H9 (cell line): Measurements from ENCODE around the gene HASPIN. TPM values are rescaled to one million over a fixed set of nuclear protein-coding genes. Genes with fewer than 3 reads are reported as not detected.

Experiments used
- DNase-seq: peaks from one replicate; pipeline ENCODE4 v3.0.0-alpha.2; 2017
- H2AFZ ChIP-seq: one replicate; pipeline ENCODE4 v1.6.1; 2013; ENCODE audit warnings: mild to moderate bottlenecking, low read length, control low read depth, moderate library complexity
- H2AK5ac ChIP-seq: 2 replicates; pipeline ENCODE4 v1.6.1; 2013; ENCODE audit warnings: low read length, control low read depth, mixed read lengths; ENCODE audit not compliant: insufficient read length
- H2BK120ac ChIP-seq: one replicate; pipeline ENCODE4 v1.6.1; 2013; ENCODE audit warnings: low read depth, mild to moderate bottlenecking, low read length, control low read depth, inconsistent platforms; ENCODE audit not compliant: poor library complexity, severe bottlenecking
- H2BK12ac ChIP-seq: 2 replicates; pipeline ENCODE4 v1.6.1; 2013; ENCODE audit warnings: low read length, control low read depth, mixed read lengths, low read depth; ENCODE audit not compliant: insufficient read length
- H2BK15ac ChIP-seq: 2 replicates; pipeline ENCODE4 v1.6.1; 2013; ENCODE audit warnings: low read depth, low read length, control low read depth
- H2BK20ac ChIP-seq: one replicate; pipeline ENCODE4 v1.6.1; 2013; ENCODE audit warnings: low read depth, mild to moderate bottlenecking, low read length, control low read depth, inconsistent platforms; ENCODE audit not compliant: poor library complexity, severe bottlenecking
- H2BK5ac ChIP-seq: 2 replicates; pipeline ENCODE4 v1.6.1; 2013; ENCODE audit warnings: low read length, control low read depth, mixed read lengths; ENCODE audit not compliant: insufficient read length
- H3K14ac ChIP-seq: 2 replicates; pipeline ENCODE4 v1.6.1; 2013; ENCODE audit warnings: low read length, control low read depth; ENCODE audit not compliant: insufficient read depth
- H3K18ac ChIP-seq: 2 replicates; pipeline ENCODE4 v1.6.1; 2013; ENCODE audit warnings: low read depth, mild to moderate bottlenecking, mixed read lengths, low read length, control low read depth; ENCODE audit not compliant: insufficient read length
- H3K23ac ChIP-seq: 2 replicates; pipeline ENCODE4 v1.6.1; 2013; ENCODE audit warnings: low read length, control low read depth, mixed read lengths, low read depth; ENCODE audit not compliant: insufficient read length
- H3K23me2 ChIP-seq: 2 replicates; pipeline ENCODE4 v1.6.1; 2013; ENCODE audit warnings: low read depth, mild to moderate bottlenecking, mixed read lengths, low read length, control low read depth; ENCODE audit not compliant: insufficient read length, poor library complexity, severe bottlenecking
- H3K27ac ChIP-seq: 2 replicates; pipeline ENCODE4 v1.5.1; 2013; ENCODE audit warnings: low read length, control low read depth, mixed read lengths, low read depth; ENCODE audit not compliant: insufficient read length
- H3K27me3 ChIP-seq: 2 replicates; pipeline ENCODE4 v1.6.1; 2013; ENCODE audit warnings: low read length, control low read depth, inconsistent platforms; ENCODE audit not compliant: insufficient read depth
- H3K4ac ChIP-seq: 2 replicates; pipeline ENCODE4 v1.6.1; 2013; ENCODE audit warnings: low read depth, mild to moderate bottlenecking, control low read depth, inconsistent platforms, low read length, moderate library complexity
- H3K4me1 ChIP-seq: 2 replicates; pipeline ENCODE4 v1.6.1; 2013; ENCODE audit warnings: low read length, control low read depth, inconsistent platforms; ENCODE audit not compliant: insufficient read depth
- H3K4me2 ChIP-seq: 2 replicates; pipeline ENCODE4 v1.6.1; 2013; ENCODE audit warnings: low read length, control low read depth, mixed read lengths; ENCODE audit not compliant: insufficient read length, insufficient read depth
- H3K56ac ChIP-seq: 2 replicates; pipeline ENCODE4 v1.6.1; 2013; ENCODE audit warnings: low read depth, mild to moderate bottlenecking, mixed read lengths, low read length, control low read depth; ENCODE audit not compliant: insufficient read length
- H3K79me1 ChIP-seq: 2 replicates; pipeline ENCODE4 v1.6.1; 2013; ENCODE audit warnings: low read depth, mild to moderate bottlenecking, moderate library complexity, low read length, control low read depth, inconsistent platforms; ENCODE audit not compliant: insufficient read depth, poor library complexity, severe bottlenecking
- H3K79me2 ChIP-seq: 2 replicates; pipeline ENCODE4 v1.6.1; 2013; ENCODE audit warnings: low read length, control low read depth, inconsistent platforms; ENCODE audit not compliant: insufficient read depth
- H3K9ac ChIP-seq: 2 replicates; pipeline ENCODE4 v1.6.1; 2013; ENCODE audit warnings: low read length, control low read depth, mixed read lengths; ENCODE audit not compliant: insufficient read length; ENCODE audit errors: extremely low read depth
- H3K9me3 ChIP-seq: one replicate; pipeline ENCODE4 v1.6.1; 2013; ENCODE audit warnings: low read depth, low read length, inconsistent platforms; ENCODE audit not compliant: control insufficient read depth
- H3T11ph ChIP-seq: one replicate; pipeline ENCODE4 v1.6.1; 2013; ENCODE audit warnings: mild to moderate bottlenecking, low read length, control low read depth, inconsistent platforms
- H4K20me1 ChIP-seq: one replicate; pipeline ENCODE4 v1.6.1; 2013; ENCODE audit not compliant: control insufficient read depth, insufficient read length, insufficient read depth
- H4K5ac ChIP-seq: 2 replicates; pipeline ENCODE4 v1.6.1; 2013; ENCODE audit warnings: low read depth, mild to moderate bottlenecking, mixed read lengths, low read length, control low read depth; ENCODE audit not compliant: insufficient read length
- H4K8ac ChIP-seq: replicated peaks from 2 replicates; pipeline ENCODE4 v1.6.1; 2013; ENCODE audit warnings: low read length, control low read depth, mixed read lengths, low read depth; ENCODE audit not compliant: insufficient read length
- H4K91ac ChIP-seq: 2 replicates; pipeline ENCODE4 v1.6.1; 2013; ENCODE audit warnings: low read depth, mild to moderate bottlenecking, moderate library complexity, mixed read lengths, low read length, control low read depth; ENCODE audit not compliant: insufficient read length
- H3K27ac Mint-ChIP-seq, 3 experiments: 2 replicates in 2 of 3; 3 replicates in 1 of 3; pipeline ENCODE4 v1.8.0; 2020 to 2021; ENCODE audit warnings: mixed read lengths in 3 of 3, mild to moderate bottlenecking in 1 of 3, moderate library complexity in 1 of 3
- H3K27me3 Mint-ChIP-seq: 2 replicates; pipeline ENCODE4 v1.8.0; 2021; ENCODE audit warnings: low read depth, mild to moderate bottlenecking, moderate library complexity, mixed read lengths
- H3K36me3 Mint-ChIP-seq, 3 experiments: 2 replicates in 2 of 3; 3 replicates in 1 of 3; pipeline ENCODE4 v1.8.0; 2020 to 2021; ENCODE audit warnings: low read depth in 3 of 3, mixed read lengths in 3 of 3; ENCODE audit not compliant: insufficient read depth in 1 of 3
- H3K4me1 Mint-ChIP-seq, 2 experiments: 2 replicates each; pipeline ENCODE4 v1.8.0; 2020; ENCODE audit warnings: mixed read lengths in 2 of 2
- H3K4me3 Mint-ChIP-seq, 2 experiments: 2 replicates in 1 of 2; 3 replicates in 1 of 2; pipeline ENCODE4 v1.8.0; 2020 to 2021; ENCODE audit warnings: mild to moderate bottlenecking in 2 of 2, mixed read lengths in 2 of 2, moderate library complexity in 1 of 2
- H3K9me3 Mint-ChIP-seq, 2 experiments: 2 replicates in 1 of 2; 3 replicates in 1 of 2; pipeline ENCODE4 v1.8.0; 2020; ENCODE audit warnings: mild to moderate bottlenecking in 2 of 2, mixed read lengths in 2 of 2, moderate library complexity in 1 of 2
- WGBS: extraction: QIAGEN DNeasy Blood & Tissue Kit; methylation state at CpG from one replicate; pipeline ENCODE4 v1.1.7; 2013; ENCODE audit warnings: missing lambda C conversion rate, low lambda C conversion rate, mixed read lengths; ENCODE audit not compliant: insufficient read length; ENCODE audit errors: extremely low coverage; 5-methylcytosine and 5-hydroxymethylcytosine counted together
- total RNA-seq: library from RNA; stranded (reverse); gene quantifications from 2 replicates; pipeline ENCODE4 v1.2.1, GENCODE V29; 2021
- TF ChIP-seq, protein P1 (sequence below): fragments of 200-600 bp; sonication (generic); conservative IDR thresholded peaks from 3 replicates; pipeline ENCODE4 v1.8.0; 2021; ENCODE audit warnings: antibody characterized with exemption, mild to moderate bottlenecking

HASPIN gene
- total RNA-seq, 1 experiment from 2014 or later: 26.6 TPM

DNA sequence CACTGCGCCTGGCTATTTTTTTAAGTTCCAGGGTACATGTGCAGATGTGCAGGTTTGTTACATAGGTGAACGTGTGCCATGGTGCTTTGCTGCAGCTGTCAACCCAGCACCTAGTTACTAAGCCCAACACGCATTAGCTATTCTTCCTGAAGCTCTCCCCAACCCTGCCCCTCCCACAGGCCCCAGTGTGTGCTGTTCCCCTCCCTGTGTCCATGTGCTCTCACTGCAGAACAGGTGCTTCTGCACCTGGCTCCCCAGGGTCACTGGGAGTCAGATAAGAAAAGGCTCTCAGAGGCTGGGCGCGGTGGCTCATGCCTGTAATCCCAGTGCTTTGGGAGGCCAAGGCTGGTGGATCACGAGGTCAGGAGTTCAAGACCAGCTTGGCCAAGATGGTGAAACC is 6.2 kb downstream of the HASPIN start:
- Histone ChIP-seq H4K91ac (no peak overlapping the region), H3K27me3 (no peaks in the 10 kb centered on the region), H3K23me2 (no peaks in the 10 kb centered on the region), H3K79me1 (peaks cover 4% of the 10 kb centered on the region), H2AK5ac (no peak overlapping the region), H3K79me2 (peaks cover 8% of the 10 kb centered on the region; the same call in 1 of the 2 replicates), H3K56ac (no peak overlapping the region), H3K23ac (no peak overlapping the region), H3K4me2 (no peak overlapping the region), H3K14ac (no peak overlapping the region), H3K4ac (no peak overlapping the region), H2BK15ac (no peak overlapping the region), H3K27ac (no peak overlapping the region), H2BK120ac (no peak overlapping the region), H2BK5ac (no peak overlapping the region), H3K9me3 (no peaks in the 10 kb centered on the region), H3K18ac (no peak overlapping the region), H3K4me1 (no peaks in the 10 kb centered on the region; the same call in 1 of the 2 replicates), H3T11ph (no peak overlapping the region), H3K9ac (no peak overlapping the region), H4K20me1 (no peaks in the 10 kb centered on the region), H2AFZ (no peak overlapping the region), H2BK20ac (no peak overlapping the region), H4K8ac (no peak overlapping the region), H2BK12ac (no peak overlapping the region), H4K5ac (no peak overlapping the region)
- peaks cover 29 to 33% (median 32%) of the 10 kb centered on the region in 3 experiments; a peak in 6 of 7 replicates for H3K36me3 Mint-ChIP-seq
- H3K27ac Mint-ChIP-seq: peak overlapping the region in 1 of 3 experiments; percentile 70; a peak in 1 of 7 replicates
- WGBS: no CpG with 5 or more reads among the region's 6 CpGs
- H3K4me1 Mint-ChIP-seq: peaks cover 20% of the 10 kb centered on the region in 2 experiments
- H3K27me3 Mint-ChIP-seq: no peaks in the 10 kb centered on the region
- TF ChIP-seq, protein P1, sequence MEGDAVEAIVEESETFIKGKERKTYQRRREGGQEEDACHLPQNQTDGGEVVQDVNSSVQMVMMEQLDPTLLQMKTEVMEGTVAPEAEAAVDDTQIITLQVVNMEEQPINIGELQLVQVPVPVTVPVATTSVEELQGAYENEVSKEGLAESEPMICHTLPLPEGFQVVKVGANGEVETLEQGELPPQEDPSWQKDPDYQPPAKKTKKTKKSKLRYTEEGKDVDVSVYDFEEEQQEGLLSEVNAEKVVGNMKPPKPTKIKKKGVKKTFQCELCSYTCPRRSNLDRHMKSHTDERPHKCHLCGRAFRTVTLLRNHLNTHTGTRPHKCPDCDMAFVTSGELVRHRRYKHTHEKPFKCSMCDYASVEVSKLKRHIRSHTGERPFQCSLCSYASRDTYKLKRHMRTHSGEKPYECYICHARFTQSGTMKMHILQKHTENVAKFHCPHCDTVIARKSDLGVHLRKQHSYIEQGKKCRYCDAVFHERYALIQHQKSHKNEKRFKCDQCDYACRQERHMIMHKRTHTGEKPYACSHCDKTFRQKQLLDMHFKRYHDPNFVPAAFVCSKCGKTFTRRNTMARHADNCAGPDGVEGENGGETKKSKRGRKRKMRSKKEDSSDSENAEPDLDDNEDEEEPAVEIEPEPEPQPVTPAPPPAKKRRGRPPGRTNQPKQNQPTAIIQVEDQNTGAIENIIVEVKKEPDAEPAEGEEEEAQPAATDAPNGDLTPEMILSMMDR: no peak
- H3K9me3 Mint-ChIP-seq: no peaks in the 10 kb centered on the region
- no peak for DNase-seq
- no peak overlapping the region for H3K4me3 Mint-ChIP-seq
